ENCODE results near the gene OVOL2. TPM values are rescaled to one million over a fixed set of nuclear protein-coding genes. Genes with fewer than 3 reads are reported as not detected.

OVOL2 gene
- total and polyA plus RNA-seq, 2 of the 8 experiments (the other 6 are each of a cell fraction or from before 2014, with no cell fraction given), result 11.0 to 11.4 TPM

DNA sequence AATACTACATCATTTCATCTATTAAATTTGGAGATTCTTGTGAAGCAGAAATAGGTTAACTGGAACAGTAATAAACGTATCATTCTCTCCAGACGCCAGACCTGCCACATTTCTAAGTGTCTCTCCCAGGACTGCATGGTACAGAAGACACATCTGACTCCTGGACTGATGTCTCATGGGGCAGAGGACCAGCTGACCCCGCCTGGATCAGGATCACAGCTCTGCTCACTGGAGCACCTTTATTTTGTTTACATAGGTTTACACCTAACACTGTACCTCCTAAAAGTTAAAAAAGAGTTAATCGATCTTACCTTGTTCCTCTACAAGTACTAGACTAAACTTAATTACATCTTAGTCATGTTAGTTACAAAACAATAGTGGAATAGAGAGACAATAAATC lies 11.2 kb downstream of the OVOL2 start:
- no peaks in the 10 kb centered on the region for H3K79me1 ChIP-seq (ENCODE audit: low read depth, low read length)
- no peaks in the 10 kb centered on the region; a peak in 1 of 8 replicates for H3K36me3 ChIP-seq (ENCODE audit: control insufficient read depth in 2 of 4, insufficient read depth in 4 of 4, low read length in 3 of 4)
- no peak overlapping the region for H2BK5ac ChIP-seq (ENCODE audit: low read depth, low read length)
- H2AFZ ChIP-seq (ENCODE audit: low read length), result no peak overlapping the region
- H3K18ac ChIP-seq (ENCODE audit: extremely low read depth, low read length), result no peak overlapping the region
- no peak overlapping the region for H3K23ac ChIP-seq (ENCODE audit: insufficient read length)
- H3K4me2 ChIP-seq (ENCODE audit: insufficient read depth in 1 of 2, low read depth in 2 of 2, low read length in 2 of 2), result no peak overlapping the region
- CTCF ChIA-PET (ENCODE audit: partially characterized antibody), result interaction anchor here (1.0 kb wide), 1 partner anchor 8 kb away, joined by 3 read pairs; no protein-coding TSS in a partner anchor
- no peaks in the 10 kb centered on the region for H3K79me2 ChIP-seq (ENCODE audit: control insufficient read depth in 1 of 2, insufficient read depth in 2 of 2, low read length in 2 of 2)
- H2BK20ac ChIP-seq (ENCODE audit: low read length), result no peak overlapping the region
- H4K20me1 ChIP-seq (replicated peaks in 1 of 2; ENCODE audit: control insufficient read depth in 1 of 2, insufficient read depth in 2 of 2, low read length in 2 of 2), result peaks cover 0 to 2% of the 10 kb centered on the region in 2 experiments
- FAIRE-seq (no peak), DNase-seq (ENCODE audit: low read depth in 1 of 2, low spot score in 2 of 2) (no peak)
- 86% methylated on average over 4 of the region's 4 CpGs; no CpG with 5 or more reads in 1 of the 2 experiments for WGBS, 2 experiments (ENCODE audit: extremely low coverage in 1 of 2, insufficient coverage in 1 of 2, insufficient read length in 1 of 2, insufficient replicate concordance in 2 of 2, low coverage in 1 of 2, low lambda C conversion rate in 2 of 2, missing lambda C conversion rate in 1 of 2)
- no peak for TF ChIP-seq MAFK (IDR thresholded peaks at IDR 0.05; ENCODE audit: low read depth, low read length)
- no peak for TF ChIP-seq TEAD4 (IDR thresholded peaks at IDR 0.05; ENCODE audit: low read depth, low read length)
- TF ChIP-seq BRCA1 (IDR thresholded peaks at IDR 0.05; ENCODE audit: low read depth, low read length), result no peak
- no peak for TF ChIP-seq CTBP2 (IDR thresholded peaks at IDR 0.05; ENCODE audit: borderline replicate concordance, insufficient read depth, insufficient read length, low read length)
- TF ChIP-seq CBX5 (IDR thresholded peaks at IDR 0.05; ENCODE audit: low read depth, low read length), result no peak
- TF ChIP-seq MAX (IDR thresholded peaks at IDR 0.05), result no peak
- H2BK12ac ChIP-seq (ENCODE audit: low read depth, low read length), result no peak overlapping the region
- no peak overlapping the region for H3K14ac ChIP-seq (ENCODE audit: insufficient read length)
- no peak overlapping the region for H2BK120ac ChIP-seq (replicated peaks; ENCODE audit: low read depth, low read length)
- H4K5ac ChIP-seq (ENCODE audit: insufficient read length, low read depth, low read length), result no peak overlapping the region
- H2AK5ac ChIP-seq (ENCODE audit: low read depth, low read length), result no peak overlapping the region
- H3K4me3 ChIP-seq (ENCODE audit: extremely low read depth in 1 of 4, insufficient read depth in 2 of 4, low read depth in 3 of 4, low read length in 4 of 4), result no peak overlapping the region
- H4K91ac ChIP-seq (replicated peaks; ENCODE audit: insufficient read length, low read length), result no peak overlapping the region
- no peaks in the 10 kb centered on the region for H3K9me3 ChIP-seq (ENCODE audit: insufficient read depth in 2 of 2, low read depth in 1 of 2, low read length in 1 of 2)
- H3K9ac ChIP-seq (replicated peaks in 1 of 4; ENCODE audit: extremely low read depth in 1 of 4, low read depth in 3 of 4, low read length in 3 of 4), result no peak overlapping the region
- no peak overlapping the region for H4K8ac ChIP-seq (ENCODE audit: extremely low read depth, insufficient read depth, low read length)
- no peaks in the 10 kb centered on the region for H3K23me2 ChIP-seq (ENCODE audit: low read depth, low read length)
- H3K4ac ChIP-seq (replicated peaks; ENCODE audit: insufficient read length, low read depth, low read length), result no peak overlapping the region
- no peak overlapping the region for H2BK15ac ChIP-seq (ENCODE audit: low read length)
- no peaks in the 10 kb centered on the region; a peak in 1 of 7 replicates for H3K4me1 ChIP-seq (replicated peaks in 1 of 4; ENCODE audit: control insufficient read depth in 3 of 4, insufficient read depth in 4 of 4, low read length in 3 of 4)
- POLR2A ChIA-PET (ENCODE audit: partially characterized antibody), result no interaction called here
- H3K27ac ChIP-seq (ENCODE audit: low read depth, low read length), result no peak overlapping the region
- H3K27me3 ChIP-seq (replicated peaks in 1 of 4; ENCODE audit: control insufficient read depth in 3 of 4, extremely low read depth in 1 of 4, insufficient read depth in 3 of 4, low read length in 3 of 4), result no peaks in the 10 kb centered on the region
- no peak overlapping the region for H3K56ac ChIP-seq (replicated peaks; ENCODE audit: insufficient read length, low read depth, low read length)
